ENCODE measurements around the gene OR10H5. TPM values are rescaled to one million over a fixed set of nuclear protein-coding genes. Genes with fewer than 3 reads are reported as not detected.
"Not testable (repeated sequence)": the region's sequence is repeated elsewhere in the genome, so short reads cannot be mapped to it uniquely, and the experiment has no call there.

OR10H5 gene
- total RNA-seq, 1 donor from 2014 or later: not detected

DNA sequence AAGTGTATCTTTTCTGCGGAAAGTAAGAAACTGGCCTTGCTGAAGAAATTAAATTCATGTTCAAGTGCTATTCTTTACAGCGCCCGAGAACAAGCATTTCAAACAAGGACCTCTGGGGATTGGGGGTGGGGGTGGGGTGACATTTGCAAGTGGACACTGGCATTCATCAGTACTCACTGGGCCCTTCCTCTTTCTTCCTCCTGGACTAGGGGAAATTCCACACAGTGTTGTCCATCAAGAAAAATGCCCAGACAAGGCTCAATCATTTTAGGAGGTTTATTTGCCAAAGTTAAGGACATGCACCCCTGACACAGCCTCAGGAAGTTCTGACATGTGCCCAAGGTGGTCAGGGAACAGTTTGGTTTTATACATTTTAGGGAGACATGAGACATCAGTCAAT is 50.9 kb downstream of the OR10H5 start:
- ATAC-seq (ENCODE audit: poor library complexity) (no peak), DNase-seq (no peak)
- intact Hi-C loops (cut with DNase I): no loop called here

DNA sequence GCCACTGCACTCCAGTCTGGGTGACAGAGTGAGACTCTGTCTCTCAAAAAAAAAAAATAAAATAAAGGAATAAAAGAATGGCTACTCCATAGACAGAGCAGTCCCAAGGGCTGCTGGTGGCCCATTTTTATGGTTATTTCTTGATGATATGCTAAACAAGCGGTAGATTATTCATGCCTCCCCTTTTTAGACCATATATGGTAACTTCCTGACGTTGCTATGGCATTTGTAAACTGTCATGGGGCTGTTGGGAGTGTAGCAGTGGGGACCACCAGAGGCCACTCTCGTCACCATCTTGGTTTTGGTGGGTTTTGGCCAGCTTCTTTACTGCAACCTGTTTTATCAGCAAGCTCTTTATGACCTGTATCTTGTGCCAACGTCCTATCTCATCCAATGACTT is 52.4 kb downstream of the OR10H5 start:
- intact Hi-C loops (cut with DNase I); ATAC-seq (ENCODE audit: poor library complexity); DNase-seq: not testable (repeated sequence)

DNA sequence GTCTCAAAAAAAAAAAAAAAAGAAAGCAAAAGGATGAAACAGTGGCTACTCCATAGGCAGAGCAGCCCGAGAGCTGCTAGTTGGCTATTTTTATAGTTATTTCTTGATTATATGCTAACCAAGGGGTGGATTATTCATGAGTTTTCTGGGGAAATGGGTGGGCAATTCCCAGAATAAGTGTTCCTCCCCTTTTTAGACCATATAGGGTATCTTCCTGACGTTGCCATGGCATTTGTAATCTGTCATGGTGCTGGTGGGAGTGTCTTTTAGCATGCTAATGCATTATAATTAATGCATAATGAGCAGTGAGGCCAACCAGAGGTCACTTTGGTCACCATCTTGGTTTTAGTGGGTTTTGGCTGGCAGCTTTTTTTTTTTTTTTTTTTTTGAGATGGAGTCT is 53.4 kb downstream of the OR10H5 start:
- intact Hi-C loops (cut with DNase I): no loop called here
- no peak for DNase-seq
- no peak for ATAC-seq (ENCODE audit: poor library complexity)

DNA sequence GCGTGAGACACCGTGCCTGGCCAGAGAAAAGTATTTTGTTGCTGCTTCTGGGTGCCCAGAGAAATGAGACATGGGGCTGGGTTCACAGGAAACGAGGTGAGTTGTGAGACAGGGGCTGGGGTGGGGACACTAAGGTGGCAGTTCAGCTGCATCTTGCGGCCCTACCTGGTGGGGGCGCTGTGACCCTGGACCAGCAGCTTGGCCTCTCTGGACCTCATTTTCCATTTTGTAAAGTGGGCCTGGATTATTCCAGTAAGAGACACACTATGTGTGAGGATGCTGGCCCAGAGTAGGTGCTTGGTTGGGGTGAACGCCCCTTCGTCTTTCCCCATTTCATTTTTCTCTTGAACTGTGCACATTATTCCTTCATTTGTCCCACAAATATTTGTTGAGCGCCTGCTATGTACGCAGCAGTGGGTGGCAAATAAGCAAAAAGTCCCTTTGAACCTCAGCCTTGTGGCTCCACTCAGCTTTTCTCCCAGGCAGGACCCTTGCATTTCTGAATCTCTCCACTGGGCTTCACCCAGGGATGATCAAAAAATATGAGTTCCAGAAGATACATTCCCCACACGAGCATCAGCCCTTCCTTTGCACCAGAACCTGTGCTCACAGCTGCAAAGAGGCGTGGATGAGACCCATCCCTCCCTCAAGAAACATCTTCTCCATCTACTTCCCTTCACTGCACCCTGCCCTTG is 54.6 kb downstream of the OR10H5 start:
- ATAC-seq (ENCODE audit: poor library complexity) (no peak), DNase-seq (no peak)
- intact Hi-C loops (cut with DNase I): no loop called here

DNA sequence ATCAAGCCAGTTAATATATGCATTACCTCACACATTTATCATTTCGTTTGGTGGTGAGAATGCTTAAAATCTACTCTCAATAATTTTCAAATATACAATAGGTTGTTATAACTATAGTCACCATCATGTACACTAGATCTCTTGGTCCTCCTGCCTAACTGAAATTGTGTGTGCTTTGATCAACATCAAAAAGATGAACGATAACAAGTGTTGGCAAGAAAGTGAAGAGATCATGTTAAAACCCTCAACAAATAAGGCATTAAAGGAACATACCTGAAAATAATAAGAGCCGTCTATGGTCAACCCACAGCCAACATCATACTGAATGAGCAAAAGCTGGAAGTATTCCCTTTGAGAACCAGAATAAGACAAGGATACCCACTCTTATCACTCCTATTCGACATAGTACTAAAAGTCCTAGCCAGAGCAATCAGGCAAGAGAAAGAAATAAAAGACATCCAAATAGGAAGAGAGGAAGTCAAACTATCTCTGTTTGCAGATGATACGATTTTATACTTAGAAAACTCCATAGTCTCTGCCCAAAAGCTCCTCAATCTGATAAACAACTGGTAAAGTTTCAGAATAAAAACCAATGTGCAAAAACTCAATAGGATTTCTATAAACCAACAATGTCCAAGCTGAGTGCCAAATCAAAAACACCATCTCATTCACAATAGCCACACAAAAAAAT is 55.9 kb downstream of the OR10H5 start:
- no peak for DNase-seq
- no peak for ATAC-seq (ENCODE audit: poor library complexity)
- intact Hi-C loops (cut with DNase I): no loop called here

DNA sequence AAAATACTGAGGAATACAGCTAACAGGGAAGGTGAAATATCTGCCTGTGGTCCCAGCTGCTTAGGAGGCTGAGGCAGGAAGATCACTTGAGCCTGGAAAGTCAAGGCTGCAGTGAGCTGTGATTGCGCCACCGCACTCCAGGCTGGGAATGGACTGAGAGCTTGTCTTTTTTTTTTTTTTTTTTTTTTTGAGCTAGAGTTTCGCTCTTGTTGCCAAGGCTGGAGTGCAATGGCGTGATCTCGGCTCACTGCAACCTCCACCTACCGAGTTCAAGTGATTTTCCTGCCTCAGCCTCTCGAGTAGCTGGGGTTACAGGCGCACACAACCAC is 56.4 kb downstream of the OR10H5 start:
- DNase-seq: peak; percentile 59
- intact Hi-C loops (cut with DNase I); ATAC-seq (ENCODE audit: poor library complexity): not testable (repeated sequence)

DNA sequence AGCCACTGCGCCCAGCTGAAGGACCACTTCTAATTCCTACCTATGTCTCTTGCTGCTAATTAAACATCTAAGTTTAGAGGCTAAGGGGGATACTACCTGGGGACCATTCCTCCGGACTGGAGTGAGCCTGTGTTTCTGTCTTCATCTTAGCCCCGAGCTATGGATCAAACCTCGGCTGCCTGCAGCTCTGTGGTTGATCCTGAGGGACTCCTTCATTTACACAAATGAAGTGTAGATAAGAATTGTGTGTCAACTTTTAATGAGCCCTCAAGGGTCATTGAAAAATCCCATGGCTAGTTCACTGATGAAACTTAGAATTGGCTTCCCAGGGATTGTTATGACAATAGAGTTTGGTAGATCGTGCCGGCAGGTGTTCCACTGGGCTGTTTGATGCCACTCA is 59.5 kb downstream of the OR10H5 start:
- intact Hi-C loops (cut with DNase I): no loop called here

DNA sequence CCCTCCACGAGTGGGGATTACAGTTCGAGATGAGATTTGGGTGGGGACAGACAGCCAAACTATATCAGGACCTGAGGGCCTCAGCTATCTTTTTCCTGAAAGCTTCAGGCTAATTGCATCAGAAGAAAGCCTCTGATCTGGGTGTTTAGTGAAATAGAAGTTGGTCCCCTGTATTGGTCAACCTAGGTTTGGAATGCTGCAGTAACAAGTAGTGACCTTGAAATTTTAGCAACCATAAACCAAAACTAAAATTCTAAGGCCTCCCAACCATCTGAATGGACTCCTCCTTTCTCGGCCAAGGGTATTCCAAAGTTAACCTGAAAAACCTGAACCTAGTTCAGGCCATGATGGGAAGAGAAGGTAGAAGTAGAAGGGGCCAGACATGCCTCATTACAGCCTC is 62.9 kb downstream of the OR10H5 start:
- intact Hi-C loops (cut with DNase I): no loop called here
- ATAC-seq (ENCODE audit: poor library complexity) (no peak), DNase-seq (no peak)

More for the DNA sequence above, 59.5 kb downstream of the OR10H5 start:
- DNase-seq (no peak), ATAC-seq (ENCODE audit: poor library complexity) (no peak)

Other genes starting within 250 kb of the OR10H5 start
- gene CYP4F8, start 172.4 kb upstream of the OR10H5 start, total RNA-seq: not detected
- 0.24 TPM for gene CYP4F3, start 146.8 kb upstream of the OR10H5 start, total RNA-seq
- gene CYP4F12, start 114.6 kb upstream of the OR10H5 start, total RNA-seq: 5.2 TPM
- not detected for gene OR10H2, start 59.6 kb upstream of the OR10H5 start, total RNA-seq
- gene OR10H3, start 49.7 kb upstream of the OR10H5 start, total RNA-seq: not detected
- gene OR10H1, start 28.0 kb downstream of the OR10H5 start, total RNA-seq: not detected
- gene CYP4F2, start 110.4 kb downstream of the OR10H5 start, total RNA-seq: not detected
- gene CYP4F11, start 146.9 kb downstream of the OR10H5 start, total RNA-seq: 0.56 TPM
- gene OR10H4, start 161.3 kb downstream of the OR10H5 start, total RNA-seq: not detected

All from Right ventricle myocardium superior (tissue), 1 donor.